Stimulated activated CD8-positive, alpha-beta memory T cell treated with anti-CD3 and anti-CD28 coated beads, Interleukin-7, amount 100 ng/mL, for 48 hours (primary cell): ENCODE measurements around the gene MAPK9.

Experiments used
- DNase-seq, 2 donors: peaks; one replicate each; pipeline ENCODE4 v3.0.0-alpha.2; 2020; ENCODE audit warnings: low read depth in 1 of 2; ENCODE audit errors: extremely low read depth in 1 of 2

MAPK9 gene

DNA sequence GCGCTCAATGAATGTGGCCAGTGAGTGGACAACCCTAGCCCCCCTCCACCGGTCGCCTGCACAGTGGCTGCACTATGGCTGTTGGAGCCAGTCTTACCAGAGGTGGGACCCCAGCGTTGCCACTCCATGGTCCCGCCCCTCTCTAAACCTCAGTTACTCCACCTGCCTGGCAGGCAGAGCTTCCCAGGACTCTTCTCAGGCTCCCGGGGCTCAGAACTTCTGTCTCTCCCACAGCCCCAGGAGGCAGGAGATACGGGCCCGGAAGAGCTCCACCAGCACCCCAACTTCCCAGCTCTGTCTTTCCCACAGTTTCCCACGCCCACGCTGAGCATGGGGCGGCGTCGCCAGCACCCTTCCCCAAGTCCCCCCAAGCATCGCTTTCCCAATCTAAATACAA lies 83.8 kb downstream of the MAPK9 start:
- no peak for DNase-seq

DNA sequence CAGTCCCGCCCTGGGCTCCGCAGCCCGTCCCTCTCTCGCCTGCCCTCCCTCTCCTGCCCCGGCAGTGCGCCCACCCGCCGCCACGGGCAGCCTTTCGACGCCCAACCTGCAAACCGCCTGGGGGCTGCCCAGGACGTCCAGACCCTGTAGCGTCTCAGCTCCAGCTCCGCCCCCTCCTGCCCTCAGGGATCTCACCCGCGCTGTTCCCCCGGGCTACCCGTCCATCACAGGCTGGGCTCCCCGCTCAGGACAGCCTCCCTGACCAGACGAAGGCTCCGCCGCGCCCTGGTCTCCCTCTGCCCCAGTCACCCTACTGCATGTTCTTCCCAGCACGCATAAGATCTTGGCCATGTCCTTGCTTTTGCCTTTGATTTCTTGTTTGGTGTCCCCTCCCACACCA lies 84.3 kb downstream of the MAPK9 start:
- no peak for DNase-seq

DNA sequence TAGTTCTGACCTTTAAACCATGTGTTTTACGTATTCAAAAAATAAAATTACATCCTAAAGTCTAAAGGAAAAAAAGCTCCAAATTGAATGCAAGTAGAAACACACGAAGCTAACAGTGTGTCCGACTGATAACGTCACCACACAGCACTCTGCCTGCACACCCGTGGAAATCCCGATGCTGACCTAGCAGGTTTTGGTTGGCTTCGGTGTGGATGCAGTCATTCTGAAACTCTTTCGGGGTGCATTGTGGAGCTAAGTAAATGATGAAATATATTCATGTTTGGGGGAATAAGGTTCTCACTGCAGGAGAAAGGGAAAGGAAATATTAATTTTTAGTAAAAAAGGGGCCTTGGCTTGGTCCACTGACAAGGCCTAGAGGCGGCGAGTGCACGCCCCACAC lies 84.9 kb downstream of the MAPK9 start:
- no peak for DNase-seq

DNA sequence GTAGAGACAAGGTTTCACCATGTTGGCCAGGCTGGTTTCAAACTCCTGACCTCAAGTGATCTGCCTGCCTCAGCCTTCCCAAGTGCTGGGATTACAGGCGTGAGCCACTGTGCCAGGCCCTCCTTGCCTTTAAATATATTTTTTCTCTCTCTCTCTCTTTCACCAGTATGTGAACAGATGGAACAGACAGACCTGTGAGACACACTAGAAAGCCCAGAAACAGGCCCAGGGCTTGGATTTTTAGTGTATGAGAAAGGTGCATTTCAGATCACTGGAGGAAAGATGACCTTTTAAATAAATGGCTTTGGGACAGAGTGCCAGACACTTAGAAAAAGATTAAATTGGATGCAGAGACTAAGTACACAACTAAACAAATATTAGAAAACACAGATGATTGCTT lies 86.0 kb downstream of the MAPK9 start:
- DNase-seq, result no peak

DNA sequence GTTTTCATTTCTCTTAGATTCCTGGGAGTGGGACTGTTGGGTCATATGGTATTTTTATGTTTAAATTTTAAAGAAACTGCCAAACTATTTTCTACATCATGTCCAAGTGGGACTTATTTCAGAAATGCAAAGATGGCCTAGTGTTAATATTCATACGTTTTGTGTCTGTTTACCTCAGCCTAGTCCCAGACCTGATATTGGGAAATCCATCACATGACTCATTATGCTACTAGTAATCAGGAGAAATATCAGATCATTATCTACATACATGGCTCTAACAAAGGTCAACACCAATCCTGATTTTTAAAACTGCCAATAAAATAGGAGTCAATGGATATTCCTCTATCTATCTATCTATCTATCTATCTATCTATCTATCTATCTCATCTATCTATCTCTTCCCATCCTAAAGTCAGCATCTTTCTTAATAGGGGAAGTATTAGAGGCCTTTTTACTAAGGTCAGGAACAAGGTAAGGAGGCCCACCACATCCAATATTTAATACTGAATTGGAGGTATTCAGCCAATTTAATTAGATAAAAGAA lies 87.5 kb downstream of the MAPK9 start:
- DNase-seq, result no peak

DNA sequence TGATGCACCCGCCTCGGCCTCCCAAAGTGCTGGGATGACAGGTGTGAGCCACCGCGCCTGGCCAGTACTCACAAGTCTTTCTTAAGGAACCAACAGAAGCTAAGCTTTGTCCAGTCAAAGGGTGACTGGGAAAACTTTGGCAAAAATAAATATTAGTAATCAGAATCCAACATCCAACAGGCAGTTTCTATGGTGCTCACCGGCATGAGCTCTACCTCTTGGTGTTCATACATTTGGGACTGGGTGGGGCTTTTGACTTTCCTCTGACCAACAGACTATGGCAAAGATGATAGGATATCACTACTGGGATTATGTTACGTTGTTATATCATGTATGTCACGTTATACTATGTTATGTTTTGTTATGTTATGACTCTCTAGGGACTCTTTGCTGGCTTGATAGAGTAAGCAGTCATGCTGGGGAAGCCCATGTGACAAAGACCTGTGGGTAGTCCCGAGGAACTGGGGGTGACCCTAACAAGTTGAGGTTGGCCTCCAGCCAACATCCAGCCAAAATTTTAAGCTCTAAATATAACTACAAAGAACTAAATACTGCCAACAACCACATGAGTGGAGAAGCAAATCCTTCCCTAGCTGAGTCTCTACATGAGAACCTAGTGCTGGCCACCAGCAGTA lies 88.8 kb downstream of the MAPK9 start:
- no peak for DNase-seq

DNA sequence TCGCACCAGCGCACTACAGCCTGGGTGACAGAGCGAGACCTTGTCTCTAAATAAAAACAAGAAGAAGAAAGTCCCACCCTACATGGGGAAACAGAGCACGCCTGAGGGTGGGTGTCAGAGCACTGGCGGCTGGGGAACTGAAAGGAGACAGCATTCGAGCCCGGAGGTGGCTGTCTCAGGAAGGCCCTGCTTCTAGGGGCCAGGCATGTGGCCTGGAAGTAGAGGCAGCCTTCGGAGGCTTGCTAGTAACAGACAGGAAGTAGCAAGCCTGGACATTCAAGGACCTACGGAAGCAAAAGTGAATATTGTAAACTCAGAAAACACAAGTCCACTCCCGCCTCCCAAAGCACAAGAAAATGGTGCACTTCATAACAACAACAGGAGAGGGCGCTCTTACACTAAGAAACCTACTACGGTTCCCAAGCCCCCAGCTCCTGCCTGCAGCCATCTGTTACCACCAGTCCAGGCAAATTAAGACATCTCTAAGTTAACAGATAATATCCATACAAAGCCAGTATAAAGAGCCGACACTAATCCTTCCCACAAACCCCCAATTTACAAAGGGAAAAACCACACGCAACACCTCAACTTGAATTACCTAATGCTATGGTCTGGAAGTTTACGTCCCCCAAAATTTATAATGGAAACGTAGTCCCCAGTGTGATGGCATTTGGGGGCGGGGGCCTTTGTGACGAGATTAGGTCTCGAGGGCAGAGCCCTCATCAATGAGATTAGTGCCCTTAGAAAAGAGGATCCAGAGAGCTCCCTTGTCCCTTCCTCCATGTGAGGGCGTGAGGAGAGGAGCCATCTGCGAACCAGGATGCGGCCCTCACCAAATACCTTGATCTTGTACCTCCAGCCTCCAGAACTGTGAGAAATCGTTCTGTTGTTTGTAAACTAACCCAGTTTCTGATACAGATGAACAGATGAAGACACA lies 90.6 kb downstream of the MAPK9 start:
- DNase-seq, result no peak

DNA sequence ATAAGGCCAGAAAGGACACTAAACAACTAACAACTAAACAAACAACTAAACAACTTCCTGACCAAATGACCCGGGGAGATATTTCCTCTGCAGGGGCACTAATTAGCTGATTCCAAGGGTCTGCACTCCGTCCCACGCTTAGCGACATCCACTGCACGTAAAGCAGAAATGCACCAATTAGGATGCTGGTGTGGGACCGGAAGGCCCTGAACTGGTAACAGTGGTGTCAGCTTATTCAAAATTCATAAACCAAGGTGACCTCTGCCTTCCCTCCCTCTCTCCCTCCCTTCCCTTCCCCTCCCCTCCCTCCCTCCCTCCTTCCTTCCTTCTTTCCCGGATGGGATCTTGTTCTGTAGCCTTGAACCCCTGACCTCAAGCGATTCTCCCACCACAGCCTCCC lies 92.5 kb downstream of the MAPK9 start:
- no peak for DNase-seq

DNA sequence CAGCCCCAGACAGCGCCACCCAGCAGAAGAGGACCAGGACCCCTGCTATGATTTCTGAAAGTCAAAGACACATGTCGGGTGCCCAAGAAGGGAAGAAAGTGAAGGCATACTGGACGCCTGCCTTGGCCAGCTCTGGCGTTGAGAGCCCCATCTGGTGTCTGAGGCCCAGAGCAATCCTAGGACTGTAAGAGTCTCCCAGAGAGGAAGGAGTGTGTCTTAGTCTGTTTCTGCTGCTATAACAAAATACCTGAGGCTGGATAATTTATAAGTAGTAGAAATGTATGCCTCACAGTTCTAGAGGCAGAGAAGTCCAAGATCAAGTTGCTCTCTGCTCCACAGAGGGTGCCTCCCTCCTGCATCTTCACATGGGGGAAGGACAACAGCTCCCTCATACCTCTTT lies 93.7 kb downstream of the MAPK9 start:
- DNase-seq, result no peak

DNA sequence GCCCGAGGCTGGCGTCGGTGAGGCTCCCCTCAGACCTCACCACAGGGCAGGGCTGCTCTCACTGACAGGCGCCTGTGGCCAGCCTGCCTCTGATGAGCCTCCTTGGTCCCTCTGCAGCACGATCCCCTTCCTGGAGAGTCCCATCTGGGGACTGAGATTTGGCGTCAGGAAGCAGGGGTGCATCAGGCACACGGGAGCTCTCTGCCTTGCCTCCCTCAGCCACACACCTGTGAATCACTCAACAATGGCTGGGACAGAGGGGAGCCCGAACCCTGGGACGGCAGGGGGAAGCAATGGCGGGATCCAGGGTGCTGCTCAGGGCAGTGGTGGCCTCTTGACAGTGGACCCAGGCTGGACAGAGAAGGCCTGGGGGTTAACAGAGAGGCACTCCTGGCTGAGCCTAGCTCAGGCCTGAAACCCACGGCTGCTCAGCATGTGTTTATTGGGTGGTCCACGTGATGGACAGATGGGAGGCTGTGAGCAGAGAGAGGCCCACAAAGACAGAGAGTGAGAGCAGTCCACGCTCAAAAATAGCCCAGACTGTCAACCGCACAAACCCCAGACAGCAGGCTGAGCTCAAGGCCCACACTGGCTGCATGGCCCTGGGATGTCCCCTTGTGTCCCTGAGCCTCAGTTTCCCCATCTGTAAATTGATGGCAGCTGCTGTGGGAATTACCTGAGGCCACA lies 94.7 kb downstream of the MAPK9 start:
- no peak for DNase-seq

DNA sequence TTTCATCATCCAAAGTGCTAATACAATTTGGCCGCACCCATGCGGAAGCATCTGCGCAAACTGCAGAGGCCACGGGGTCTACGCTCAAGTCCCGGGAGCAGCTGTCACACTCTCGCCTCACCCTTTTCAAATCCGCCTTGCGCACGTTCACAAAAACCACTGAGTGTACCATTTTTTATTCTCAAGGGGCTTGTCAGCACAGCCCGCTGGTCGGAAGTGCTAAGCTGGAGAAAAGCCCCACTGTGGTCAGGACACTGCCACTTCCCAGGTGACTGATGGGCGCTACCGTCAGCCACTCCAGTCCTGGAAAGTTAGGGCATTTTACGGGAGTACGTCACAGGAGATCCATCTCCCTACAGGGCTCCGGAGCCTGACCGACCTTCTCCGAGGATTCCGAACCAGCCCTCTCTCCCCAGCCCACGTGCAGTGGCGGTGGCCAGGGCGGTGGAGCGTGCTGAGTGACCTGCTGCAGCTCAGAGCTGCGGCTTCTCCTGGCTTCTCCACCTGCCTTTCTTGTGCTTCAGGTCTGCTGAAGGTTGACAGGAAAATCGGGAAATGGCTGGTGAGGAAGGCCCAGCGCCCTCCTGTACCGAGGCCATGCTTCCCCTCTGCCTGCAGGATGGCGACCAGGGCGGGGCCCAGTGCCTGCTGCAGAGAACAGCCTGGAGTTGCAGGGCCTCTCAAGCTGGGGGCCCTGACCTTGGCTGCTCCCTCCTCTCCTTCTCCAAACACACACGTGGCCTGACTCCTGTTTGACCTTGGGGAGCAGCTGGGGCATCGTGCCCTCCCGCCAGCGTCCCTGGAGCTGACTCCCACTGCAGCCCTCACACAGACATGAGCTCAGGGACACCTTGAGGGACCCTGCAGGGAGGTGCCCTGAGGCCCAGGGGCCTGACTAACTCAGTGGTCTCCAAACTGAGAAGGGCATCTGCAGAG lies 97.2 kb downstream of the MAPK9 start:
- no peak for DNase-seq

DNA sequence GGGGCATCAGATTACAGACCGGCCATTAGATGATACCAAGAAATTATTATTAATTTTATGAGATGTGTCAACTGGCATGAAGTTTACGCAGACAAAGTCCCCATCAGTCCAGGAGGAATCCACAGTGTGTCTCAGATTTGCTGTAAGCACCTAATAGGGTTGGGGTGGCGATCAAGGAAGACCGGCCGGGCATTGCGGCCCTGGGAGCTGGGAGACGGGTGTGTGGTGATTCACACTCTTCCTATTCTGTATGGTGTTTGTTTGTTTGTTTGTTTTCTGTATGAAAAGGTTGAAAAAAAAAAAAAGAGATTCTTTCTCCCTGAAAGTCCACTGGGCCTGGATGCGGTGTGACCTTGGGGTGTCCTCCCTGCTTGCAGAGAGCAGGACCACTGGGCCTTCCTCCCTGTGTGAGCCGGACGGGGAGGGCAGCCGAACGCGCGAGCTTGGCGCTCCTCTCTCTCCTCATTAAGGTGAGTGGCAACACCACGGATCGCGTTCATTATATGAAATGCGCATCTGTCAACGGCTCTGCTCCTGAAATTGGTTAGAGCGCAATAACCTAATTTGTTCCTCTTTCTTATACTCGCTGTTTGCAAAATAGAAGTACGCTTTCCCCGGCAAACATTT lies 98.0 kb downstream of the MAPK9 start:
- no peak for DNase-seq

DNA sequence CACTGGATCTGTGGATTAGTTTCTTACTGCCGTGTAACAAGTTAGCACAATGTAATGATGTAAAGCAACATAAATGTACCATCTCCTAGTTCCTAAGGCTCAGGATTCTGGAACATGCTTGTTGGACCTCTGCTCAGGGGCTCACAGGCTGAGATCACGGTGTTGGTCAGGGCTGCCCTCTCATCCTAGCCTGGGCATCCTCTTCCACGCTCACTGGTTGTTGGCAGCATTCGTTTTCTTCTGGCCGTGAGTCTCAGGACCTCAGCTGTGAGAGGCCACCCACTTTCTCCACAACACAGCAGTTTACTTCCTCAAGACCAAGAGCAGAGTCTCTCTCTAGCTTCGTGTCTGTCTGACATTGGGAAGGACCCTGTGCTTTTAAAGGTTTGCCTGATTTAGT lies 100.2 kb downstream of the MAPK9 start:
- no peak for DNase-seq

DNA sequence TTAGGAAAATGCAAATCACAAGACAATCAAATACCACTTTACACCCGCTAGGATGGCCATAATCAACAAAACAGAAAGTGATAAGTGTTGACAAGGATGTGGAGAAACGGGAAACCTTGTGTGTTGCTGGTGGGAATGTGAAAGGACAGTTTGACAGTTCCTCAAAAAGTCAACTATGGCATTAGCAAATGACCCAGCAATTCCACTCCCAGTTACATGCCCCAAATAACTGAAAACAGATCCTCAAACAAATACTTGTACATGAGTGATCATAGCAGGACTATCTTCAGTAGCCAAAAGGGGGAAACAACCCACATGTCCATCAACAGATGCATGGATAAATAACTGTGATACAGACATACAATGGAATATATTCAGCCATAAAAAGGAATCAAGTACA lies 104.1 kb downstream of the MAPK9 start:
- no peak for DNase-seq
